Suprapubic skin (tissue), 4 donors: ENCODE results near the gene C12orf42.
"Not testable (repeated sequence)": the region's sequence is repeated elsewhere in the genome, so short reads cannot be mapped to it uniquely, and the experiment has no call there.

Source experiments
- CTCF ChIP-seq, 2 donors: fragments of 200-600 bp in 1 of 2; fragments of 450-650 bp in 1 of 2; sonication (generic) in 1 of 2; IDR thresholded peaks; one replicate each; pipeline ENCODE4 v1.5.1; 2016 to 2019; ENCODE audit warnings: antibody characterized with exemption in 2 of 2, mild to moderate bottlenecking in 1 of 2, moderate library complexity in 1 of 2
- EP300 ChIP-seq: sonication (generic); formaldehyde crosslinking; IDR thresholded peaks from one replicate; pipeline ENCODE4 v1.6.1; 2017; ENCODE audit warnings: antibody characterized with exemption
- POLR2A ChIP-seq, 2 donors: fragments of 450-650 bp; IDR thresholded peaks; one replicate each; pipeline ENCODE4 v1.6.1; 2017; ENCODE audit warnings: antibody characterized with exemption in 2 of 2, mild to moderate bottlenecking in 2 of 2, moderate library complexity in 2 of 2
- POLR2AphosphoS5 ChIP-seq, 3 donors: sonication (generic); formaldehyde crosslinking; IDR thresholded peaks; one replicate each; pipeline ENCODE4 v1.6.1; 2017; ENCODE audit warnings: antibody characterized with exemption in 3 of 3

DNA sequence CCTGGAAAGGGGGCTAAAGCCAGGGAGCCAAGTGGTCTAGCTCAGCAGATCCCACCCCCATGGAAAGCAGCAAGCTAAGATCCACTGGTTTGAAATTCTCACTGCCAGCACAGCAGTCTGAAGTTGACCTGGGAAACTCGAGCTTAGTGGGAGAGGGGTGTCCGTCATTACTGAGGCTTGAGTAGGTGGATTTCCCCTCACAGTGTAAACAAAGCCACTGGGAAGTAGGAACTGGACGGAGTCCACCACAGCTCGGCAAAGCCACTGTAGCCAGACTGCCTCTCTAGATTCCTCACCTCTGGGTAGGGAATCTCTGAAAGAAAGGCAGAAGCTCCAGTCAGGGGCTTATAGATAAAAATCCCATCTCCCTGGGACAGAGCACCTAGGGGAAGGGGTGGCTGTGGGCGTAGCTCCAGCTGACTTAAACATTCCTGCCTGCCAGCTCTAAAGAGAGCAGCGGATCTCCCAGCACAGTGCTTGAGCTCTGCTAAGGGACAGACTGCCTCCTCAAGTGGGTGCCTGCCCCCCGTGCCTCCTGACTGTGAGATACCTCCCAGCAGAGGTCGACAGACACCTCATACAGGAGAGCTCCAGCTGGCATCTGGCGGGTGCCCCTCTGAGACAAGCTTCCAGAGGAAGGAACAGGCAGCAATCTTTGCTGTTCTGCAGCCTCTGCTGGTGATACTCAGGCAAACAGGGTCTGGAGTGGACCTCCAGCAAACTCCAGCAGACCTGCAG is 70.8 kb downstream of the C12orf42 start:
- TF ChIP-seq POLR2A (IDR thresholded peaks at IDR 0.05); CTCF (IDR thresholded peaks at IDR 0.05); POLR2AphosphoS5 (IDR thresholded peaks at IDR 0.05); EP300: not testable (repeated sequence)
